ENCODE measurements around the gene SCAPER.
"Not testable (repeated sequence)": the region's sequence is repeated elsewhere in the genome, so short reads cannot be mapped to it uniquely, and the experiment has no call there.

Gene SCAPER

GRCh38 chr15:76829939-76830338, 75.2 kb downstream of the SCAPER start:
- no peaks in the 10 kb centered on the region for H3K27me3 ChIP-seq
- no peaks in the 10 kb centered on the region for H3K9me3 ChIP-seq
- no peak overlapping the region for H3K4me3 ChIP-seq (ENCODE audit: low read depth in 1 of 2, low read length in 1 of 2)
- TF ChIP-seq CTCF (IDR thresholded peaks at IDR 0.05) = no peak
- H3K27ac ChIP-seq = no peak overlapping the region
- no peaks in the 10 kb centered on the region for H3K36me3 ChIP-seq
- no peaks in the 10 kb centered on the region for H3K4me1 ChIP-seq (ENCODE audit: control insufficient read depth in 1 of 2, insufficient read depth in 1 of 2, low read depth in 1 of 2, low read length in 1 of 2)

GRCh38 chr15:76823890-76824289, 81.2 kb downstream of the SCAPER start:
- no peak for TF ChIP-seq CTCF (IDR thresholded peaks at IDR 0.05)

GRCh38 chr15:76823303-76823702, 81.8 kb downstream of the SCAPER start:
- Histone ChIP-seq H3K36me3 (no peaks in the 10 kb centered on the region), H3K9me3 (no peaks in the 10 kb centered on the region), H3K4me3 (ENCODE audit: low read depth in 1 of 2, low read length in 1 of 2) (no peak overlapping the region), H3K27me3 (no peaks in the 10 kb centered on the region), H3K4me1 (ENCODE audit: control insufficient read depth in 1 of 2, insufficient read depth in 1 of 2, low read depth in 1 of 2, low read length in 1 of 2) (no peaks in the 10 kb centered on the region), H3K27ac (no peak overlapping the region)
- TF ChIP-seq CTCF (IDR thresholded peaks at IDR 0.05) = no peak

More at GRCh38 chr15:76823890-76824289, 81.2 kb downstream of the SCAPER start:
- H3K4me1 ChIP-seq (ENCODE audit: control insufficient read depth in 1 of 2, insufficient read depth in 1 of 2, low read depth in 1 of 2, low read length in 1 of 2) = no peaks in the 10 kb centered on the region
- H3K27me3 ChIP-seq = no peaks in the 10 kb centered on the region
- H3K4me3 ChIP-seq (ENCODE audit: low read depth in 1 of 2, low read length in 1 of 2) = no peak overlapping the region
- no peak overlapping the region for H3K27ac ChIP-seq
- H3K36me3 ChIP-seq = no peaks in the 10 kb centered on the region
- H3K9me3 ChIP-seq = no peaks in the 10 kb centered on the region

GRCh38 chr15:76818926-76819325, 86.2 kb downstream of the SCAPER start:
- not testable (repeated sequence) for H3K4me1 ChIP-seq (ENCODE audit: control insufficient read depth in 1 of 2, insufficient read depth in 1 of 2, low read depth in 1 of 2, low read length in 1 of 2); H3K36me3 ChIP-seq; H3K27me3 ChIP-seq; H3K27ac ChIP-seq; H3K4me3 ChIP-seq (ENCODE audit: low read depth in 1 of 2, low read length in 1 of 2); H3K9me3 ChIP-seq

- Histone ChIP-seq H3K9me3 (no peaks in the 10 kb centered on the region), H3K4me3 (ENCODE audit: low read depth in 1 of 2, low read length in 1 of 2) (no peak overlapping the region), H3K27me3 (no peaks in the 10 kb centered on the region), H3K4me1 (ENCODE audit: control insufficient read depth in 1 of 2, insufficient read depth in 1 of 2, low read depth in 1 of 2, low read length in 1 of 2) (no peaks in the 10 kb centered on the region), H3K27ac (no peak overlapping the region), H3K36me3 (no peaks in the 10 kb centered on the region)
- no peak for TF ChIP-seq CTCF (IDR thresholded peaks at IDR 0.05)
Observed at GRCh38 chr15:76815421-76815820, 89.7 kb downstream of the SCAPER start.

GRCh38 chr15:76812381-76812780, 92.8 kb downstream of the SCAPER start:
- Histone ChIP-seq H3K9me3 (no peaks in the 10 kb centered on the region), H3K4me3 (ENCODE audit: low read depth in 1 of 2, low read length in 1 of 2) (no peak overlapping the region), H3K36me3 (no peaks in the 10 kb centered on the region), H3K27ac (no peak overlapping the region), H3K27me3 (no peaks in the 10 kb centered on the region), H3K4me1 (ENCODE audit: control insufficient read depth in 1 of 2, insufficient read depth in 1 of 2, low read depth in 1 of 2, low read length in 1 of 2) (no peaks in the 10 kb centered on the region)
- TF ChIP-seq CTCF (IDR thresholded peaks at IDR 0.05) = no peak

Data from neutrophil (primary cell).